NCI-H69 (cell line): Measurements from ENCODE around the gene RASGEF1C.

ENCODE experiments used
- DNase-seq: peaks from one replicate; lab custom pipeline; 2025; lab: John Stamatoyannopoulos, UW

RASGEF1C gene

GRCh38 chr5:180209137-180209581 is at the start of gene RASGEF1C:
RASGEF1C (minus strand) TSS chr5:180209211; CDS start chr5:180138052, 71,159 bp downstream.
- DNase-seq: peak; percentile 86

- no peak for DNase-seq
Measured at GRCh38 chr5:180253036-180253824, 44.2 kb upstream of the RASGEF1C start.

- no peak for DNase-seq
Measured at GRCh38 chr5:180251887-180252286, 42.9 kb upstream of the RASGEF1C start.

- DNase-seq: no peak
Measured at GRCh38 chr5:180251141-180251540, 42.1 kb upstream of the RASGEF1C start.

GRCh38 chr5:180250329-180250728 is 41.3 kb upstream of the RASGEF1C start:
- no peak for DNase-seq

- no peak for DNase-seq
Measured at GRCh38 chr5:180241600-180241999, 32.6 kb upstream of the RASGEF1C start.

- no peak for DNase-seq
Measured at GRCh38 chr5:180238631-180239030, 29.6 kb upstream of the RASGEF1C start.

GRCh38 chr5:180235846-180236245 is 26.8 kb upstream of the RASGEF1C start:
- DNase-seq: no peak

GRCh38 chr5:180235077-180235476 is 26.1 kb upstream of the RASGEF1C start:
- DNase-seq: no peak

GRCh38 chr5:180234271-180234670 is 25.3 kb upstream of the RASGEF1C start:
- DNase-seq: no peak

- no peak for DNase-seq
Measured at GRCh38 chr5:180233729-180234128, 24.7 kb upstream of the RASGEF1C start.

GRCh38 chr5:180230017-180230416 is 21.0 kb upstream of the RASGEF1C start:
- no peak for DNase-seq

GRCh38 chr5:180222056-180222455 is 13.0 kb upstream of the RASGEF1C start:
- no peak for DNase-seq

GRCh38 chr5:180217797-180218196 is 8.8 kb upstream of the RASGEF1C start:
- no peak for DNase-seq

- DNase-seq: no peak
Measured at GRCh38 chr5:180216646-180217171, 7.7 kb upstream of the RASGEF1C start.

- no peak for DNase-seq
Measured at GRCh38 chr5:180215783-180216630, 7.0 kb upstream of the RASGEF1C start.

- DNase-seq: no peak
Measured at GRCh38 chr5:180214870-180215770, 6.1 kb upstream of the RASGEF1C start.

GRCh38 chr5:180213657-180214207 is 4.7 kb upstream of the RASGEF1C start:
- no peak for DNase-seq

- DNase-seq: no peak
Measured at GRCh38 chr5:180213256-180213600, 4.2 kb upstream of the RASGEF1C start.

- peak; percentile 20 for DNase-seq
Measured at GRCh38 chr5:180212363-180213255, 3.6 kb upstream of the RASGEF1C start.

- DNase-seq: no peak
Measured at GRCh38 chr5:180211761-180212035, 2.7 kb upstream of the RASGEF1C start.
